Panc1 (cell line): ENCODE results near the gene C1orf210. TPM values are rescaled to one million over a fixed set of nuclear protein-coding genes. Genes with fewer than 3 reads are reported as not detected.

Experiments
- ATAC-seq: fragments of 200-7000 bp; cut with Tn5 transposase; 2 replicates; pipeline ENCODE4 v1.9.1; 2020; ENCODE audit warnings: mild to moderate bottlenecking, moderate library complexity
- BruUV-seq: library from RNA; stranded (reverse); fragments of 400-500 nt; replicated peaks from 2 replicates; lab custom pipeline; 2021; lab: Mats Ljungman, UMichigan
- CTCF ChIA-PET: fragments of 300-600 bp; sonication (Branson Sonifier 250); formaldehyde crosslinking; loops from one replicate; lab custom pipeline; 2022; ENCODE audit warnings: antibody characterized with exemption; lab: Charles Lee
- POLR2A ChIA-PET: fragments of 300-600 bp; sonication (Branson Sonifier 250); formaldehyde crosslinking; loops from one replicate; lab custom pipeline; 2022; ENCODE audit warnings: antibody characterized with exemption; lab: Charles Lee
- DNase-seq: peaks from one replicate; pipeline ENCODE4 v3.0.0-alpha.2; 2010; ENCODE audit warnings: low read depth, low spot score
- H3K27ac ChIP-seq: 2 replicates; pipeline ENCODE4 v1.5.1; 2011; ENCODE audit warnings: mild to moderate bottlenecking, low read length, inconsistent platforms
- H3K27me3 ChIP-seq: fragments of 200-500 bp; sonication (Bioruptor generic); 2 replicates; pipeline ENCODE4 v1.6.0; 2014; ENCODE audit warnings: low read length, inconsistent platforms; ENCODE audit not compliant: control insufficient read depth, insufficient read depth
- H3K36me3 ChIP-seq: fragments of 200-500 bp; sonication (Bioruptor generic); 2 replicates; pipeline ENCODE4 v1.5.1; 2014; ENCODE audit warnings: inconsistent platforms, mild to moderate bottlenecking, low read length, moderate library complexity; ENCODE audit not compliant: control insufficient read depth, insufficient read depth
- H3K4me1 ChIP-seq: 2 replicates; pipeline ENCODE4 v1.5.1; 2011; ENCODE audit warnings: inconsistent platforms, mild to moderate bottlenecking, low read length, moderate library complexity; ENCODE audit not compliant: control insufficient read depth, insufficient read depth
- H3K4me3 ChIP-seq, 2 experiments: 2 replicates each; pipeline ENCODE4 v1.5.1; 2011 to 2012; ENCODE audit warnings: low read depth in 2 of 2, low read length in 2 of 2, mild to moderate bottlenecking in 2 of 2, inconsistent platforms in 1 of 2, moderate library complexity in 1 of 2
- H3K9me3 ChIP-seq: fragments of 200-500 bp; sonication (Bioruptor generic); 2 replicates; pipeline ENCODE4 v1.5.1; 2014; ENCODE audit warnings: low read depth, mild to moderate bottlenecking, inconsistent platforms, low read length, moderate library complexity; ENCODE audit not compliant: control insufficient read depth, insufficient read depth
- CTCF ChIP-seq: fragments of 450-650 bp; IDR thresholded peaks from 2 replicates; pipeline ENCODE4 v1.5.1; 2017; ENCODE audit warnings: mild to moderate bottlenecking
- POLR2AphosphoS5 ChIP-seq: IDR thresholded peaks from 2 replicates; pipeline ENCODE4 v1.6.1; 2012; ENCODE audit warnings: mild to moderate bottlenecking, low read depth, low read length, moderate library complexity
- REST ChIP-seq, 2 experiments: IDR thresholded peaks; 2 replicates each; pipeline ENCODE4 v1.6.1; 2011 to 2012; ENCODE audit warnings: low read depth in 2 of 2, control low read depth in 1 of 2, low read length in 1 of 2, mild to moderate bottlenecking in 1 of 2, moderate library complexity in 1 of 2; ENCODE audit not compliant: insufficient read depth in 1 of 2
- SIN3A ChIP-seq: IDR thresholded peaks from 2 replicates; pipeline ENCODE4 v1.6.1; 2012; ENCODE audit warnings: low read depth, mild to moderate bottlenecking, low read length, moderate library complexity, borderline replicate concordance; ENCODE audit not compliant: insufficient read depth
- TCF7L2 ChIP-seq: IDR thresholded peaks from 2 replicates; pipeline ENCODE4 v1.6.1; 2011; ENCODE audit warnings: mild to moderate bottlenecking, low read depth, low read length, inconsistent platforms
- in situ Hi-C: cut with HindIII; loops from 2 replicates; pipeline ENCODE4 v1.10.0; 2016; ENCODE audit warnings: low sequenced_read_pairs, low pct_unique_long_range_greater_than_20kb
- intact Hi-C: fragments of 100-400 bp; cut with micrococcal nuclease; formaldehyde crosslinking; loops from one replicate; pipeline ENCODE4 v1.10.0; 2022; ENCODE audit not compliant: unreplicated experiment
- total RNA-seq: library from RNA; stranded (reverse); gene quantifications from one replicate; pipeline ENCODE4 v1.2.1, GENCODE V29; 2021; ENCODE audit not compliant: unreplicated experiment

Gene C1orf210
- total RNA-seq, 1 experiment from 2014 or later, result not detected

- Histone ChIP-seq H3K4me1 (no peaks in the 10 kb centered on the region), H3K27ac (no peak overlapping the region), H3K9me3 (no peaks in the 10 kb centered on the region), H3K27me3 (no peaks in the 10 kb centered on the region), H3K4me3 (no peak overlapping the region), H3K36me3 (no peaks in the 10 kb centered on the region)
- in situ Hi-C loops (no loop called here), intact Hi-C loops (no loop called here)
- no peak for DNase-seq
- ChIA-PET CTCF (no interaction called here), POLR2A (no interaction called here)
- BruUV-seq, result no TSS peak
- ATAC-seq, result no peak
- no peak for TF ChIP-seq POLR2AphosphoS5
- TF ChIP-seq SIN3A, result no peak
- no peak for TF ChIP-seq TCF7L2
- no peak for TF ChIP-seq REST (IDR thresholded peaks at IDR 0.05; ENCODE audit: insufficient read depth in 1 of 2, low read depth in 2 of 2, low read length in 1 of 2)
- no peak for TF ChIP-seq CTCF
Measured at GRCh38 chr1:43241413-43241836, 44.0 kb downstream of the C1orf210 start.

GRCh38 chr1:43239484-43239883, 45.9 kb downstream of the C1orf210 start:
- Histone ChIP-seq H3K9me3 (no peaks in the 10 kb centered on the region), H3K4me1 (no peaks in the 10 kb centered on the region), H3K4me3 (no peak overlapping the region), H3K36me3 (no peaks in the 10 kb centered on the region), H3K27ac (no peak overlapping the region), H3K27me3 (no peaks in the 10 kb centered on the region)
- intact Hi-C loops (loop anchor here (5.0 kb wide), 1 partner anchor 118 kb away; the partner anchor contains the start of gene CDC20), in situ Hi-C loops (no loop called here)
- ATAC-seq (no peak), DNase-seq (no peak)
- TF ChIP-seq TCF7L2 (no peak), SIN3A (no peak), REST (IDR thresholded peaks at IDR 0.05; ENCODE audit: insufficient read depth in 1 of 2, low read depth in 2 of 2, low read length in 1 of 2) (no peak), POLR2AphosphoS5 (no peak), CTCF (no peak)
- no TSS peak for BruUV-seq
- ChIA-PET CTCF (interaction anchor here (0.5 kb wide), 1 partner anchor 961 kb away, joined by 4 read pairs; no protein-coding TSS in a partner anchor), POLR2A (no interaction called here)
